RPMI8226 (cell line): ENCODE results near the gene MINDY3.
"Not testable (repeated sequence)": the region's sequence is repeated elsewhere in the genome, so short reads cannot be mapped to it uniquely, and the experiment has no call there.

Experiments
- DNase-seq: peaks from one replicate; pipeline ENCODE4 v3.0.0-alpha.2; 2015

MINDY3 gene

GRCh38 chr10:15859906-15860691 lies at the start of gene MINDY3:
TSS of gene MINDY3 (minus strand) at chr10:15860507. CDS start at chr10:15860299, 208 bp downstream.
- DNase-seq = peak; percentile 91

DNA sequence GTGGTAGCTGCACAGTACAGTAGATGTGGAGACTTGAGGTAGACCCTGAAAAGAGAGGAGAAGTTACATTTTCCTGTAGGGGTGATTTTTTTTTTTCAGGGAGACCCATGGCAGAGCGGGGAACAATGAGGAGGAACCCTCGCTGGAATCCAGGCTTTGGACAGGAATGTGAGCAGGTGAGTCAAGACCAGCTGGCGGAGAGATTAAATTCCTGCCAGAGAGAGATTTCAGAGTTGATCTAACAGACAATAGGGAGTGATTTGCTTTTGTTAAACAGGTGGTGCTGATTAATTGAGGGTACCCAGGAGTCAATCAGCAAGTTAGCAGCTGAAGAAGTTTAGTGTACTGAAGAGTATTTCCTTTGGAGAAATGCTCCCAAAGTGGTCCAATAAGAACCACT lies 41.6 kb upstream of the MINDY3 start:
- DNase-seq = no peak

- peak; percentile 8 for DNase-seq
Observed at GRCh38 chr10:15898046-15898445, 37.7 kb upstream of the MINDY3 start.

GRCh38 chr10:15897287-15897686 lies 37.0 kb upstream of the MINDY3 start:
- no peak for DNase-seq

- no peak for DNase-seq
Observed at GRCh38 chr10:15896654-15897053, 36.3 kb upstream of the MINDY3 start.

DNA sequence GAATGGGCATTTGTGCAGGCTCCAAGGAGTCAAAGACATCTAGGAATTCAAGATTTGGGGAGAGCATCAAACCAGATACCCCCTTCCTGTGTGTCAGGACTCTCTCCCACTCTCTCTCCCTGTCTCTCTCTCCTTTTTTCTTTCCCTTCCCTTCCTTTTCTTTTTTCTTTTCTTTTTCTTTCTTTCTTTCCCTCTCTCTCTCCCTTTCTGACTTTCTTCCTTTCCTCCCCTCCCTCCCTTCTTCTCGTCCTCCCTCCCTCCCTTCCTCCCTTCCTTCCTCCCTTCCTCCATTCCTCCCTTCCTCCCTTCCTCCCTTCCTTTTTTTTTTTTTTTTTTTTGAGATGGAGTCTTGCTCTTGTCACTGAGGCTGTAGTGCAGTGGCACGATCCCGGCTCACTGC lies 24.1 kb upstream of the MINDY3 start:
- no peak for DNase-seq

DNA sequence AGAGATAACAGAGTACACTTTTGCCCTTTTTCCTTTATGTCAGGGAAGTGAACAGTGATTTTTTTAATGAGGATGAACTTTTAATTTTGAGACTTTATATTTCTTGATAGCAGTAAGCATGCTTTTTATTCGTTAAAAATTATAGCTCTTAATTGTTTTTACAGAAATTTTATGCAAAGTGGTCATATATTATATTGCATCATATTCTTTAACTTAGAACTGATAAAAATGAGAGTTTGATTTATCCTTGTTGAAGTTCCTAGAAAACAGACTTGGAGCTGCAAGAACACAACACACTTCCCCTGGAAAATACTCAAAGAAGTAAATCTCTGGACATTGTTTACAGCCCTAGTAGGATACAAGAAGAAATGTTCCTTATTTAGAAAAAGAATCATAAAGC lies 21.2 kb upstream of the MINDY3 start:
- DNase-seq = no peak

DNA sequence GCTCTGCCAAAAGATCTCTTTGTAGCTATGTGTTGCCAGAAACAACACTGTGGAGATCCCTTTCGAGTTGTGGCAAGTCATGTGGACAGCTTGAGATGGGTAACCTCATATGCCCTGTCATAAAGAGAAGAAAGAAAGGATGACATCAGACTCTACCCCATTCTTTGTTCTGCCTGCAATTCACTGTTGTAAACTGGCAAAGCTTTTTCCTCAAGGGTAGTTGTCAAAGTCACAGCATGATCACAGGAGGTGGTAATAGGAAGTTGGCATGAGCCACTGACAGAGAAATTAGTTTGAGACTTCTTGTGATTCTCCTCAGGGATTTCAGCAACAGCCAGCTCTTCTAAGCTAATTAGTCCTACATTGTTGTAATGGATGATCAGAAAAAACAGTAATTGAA lies 19.4 kb upstream of the MINDY3 start:
- DNase-seq = no peak

DNA sequence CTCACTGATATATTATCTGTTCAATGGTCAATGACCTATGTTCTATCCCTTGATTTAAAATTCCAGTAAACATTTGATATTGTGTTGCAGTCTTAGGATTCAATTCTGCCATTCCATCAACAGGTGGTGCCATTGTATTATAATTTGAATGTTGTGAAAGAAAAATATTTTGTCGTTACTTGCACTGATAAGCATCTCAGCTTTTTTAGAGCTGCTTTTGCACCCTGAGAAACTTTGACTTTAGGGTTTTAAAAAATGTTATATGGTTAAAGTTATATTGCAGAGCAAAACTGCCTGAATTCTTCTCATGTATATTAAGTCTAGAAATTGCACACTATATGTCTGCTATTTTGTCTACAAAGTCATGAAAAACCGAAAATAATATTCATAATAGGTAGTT lies 18.8 kb upstream of the MINDY3 start:
- no peak for DNase-seq

GRCh38 chr10:15877836-15878576 lies 17.7 kb upstream of the MINDY3 start:
- DNase-seq = no peak

DNA sequence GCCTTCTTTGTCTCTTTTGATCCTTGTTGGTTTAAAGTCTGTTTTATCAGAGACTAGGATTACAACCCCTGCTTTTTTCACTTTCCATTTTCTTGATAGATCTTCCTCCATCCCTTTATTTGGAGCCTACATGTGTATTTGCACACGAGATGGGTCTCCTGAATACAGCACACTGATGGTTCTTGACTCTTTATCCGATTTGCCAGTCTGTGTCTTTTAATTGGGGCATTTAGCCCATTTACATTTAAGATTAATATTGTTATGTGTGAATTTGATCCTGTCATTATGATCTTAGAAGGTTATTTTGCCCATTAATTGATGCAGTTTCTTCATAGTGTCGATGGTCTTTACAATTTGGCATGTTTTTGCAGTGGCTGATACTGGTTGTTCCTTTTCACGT lies 16.0 kb upstream of the MINDY3 start:
- DNase-seq = not testable (repeated sequence)

DNA sequence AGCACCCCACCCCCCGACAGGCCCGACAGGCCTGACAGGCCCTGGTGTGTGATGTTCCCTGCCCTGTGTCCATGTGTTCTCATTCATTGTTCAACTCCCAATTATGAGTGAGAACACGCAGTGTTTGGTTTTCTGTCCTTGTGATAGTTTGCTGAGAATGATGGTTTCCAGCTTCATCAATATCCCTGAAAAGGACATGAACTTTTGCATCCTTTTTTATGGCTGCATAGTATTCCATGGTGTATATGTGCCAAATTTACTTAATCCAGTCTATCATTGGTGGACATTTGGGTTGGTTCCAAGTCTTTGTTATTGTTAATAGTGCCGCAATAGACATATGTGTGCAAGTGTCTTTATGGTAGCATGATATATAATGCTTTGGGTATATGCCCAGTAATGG lies 12.3 kb upstream of the MINDY3 start:
- not testable (repeated sequence) for DNase-seq

DNA sequence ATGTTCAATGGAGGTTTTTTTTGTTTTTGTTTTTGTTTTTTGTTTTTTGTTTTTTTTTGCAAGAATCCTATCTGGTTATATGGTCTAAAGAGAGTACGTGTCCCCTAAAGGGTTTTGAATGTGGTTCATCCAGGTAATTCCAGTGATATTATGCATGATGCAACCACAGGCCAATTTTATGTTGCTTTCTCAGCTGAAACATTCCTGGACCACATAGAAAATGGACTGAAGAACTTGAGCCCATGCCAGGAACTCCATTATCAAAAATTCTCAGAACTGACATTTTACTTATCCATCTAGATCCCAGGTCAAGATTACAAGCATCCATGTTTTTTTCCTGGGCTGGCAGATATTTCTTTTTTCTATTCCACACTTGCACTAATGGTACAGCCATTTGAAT lies 11.5 kb upstream of the MINDY3 start:
- no peak for DNase-seq

DNA sequence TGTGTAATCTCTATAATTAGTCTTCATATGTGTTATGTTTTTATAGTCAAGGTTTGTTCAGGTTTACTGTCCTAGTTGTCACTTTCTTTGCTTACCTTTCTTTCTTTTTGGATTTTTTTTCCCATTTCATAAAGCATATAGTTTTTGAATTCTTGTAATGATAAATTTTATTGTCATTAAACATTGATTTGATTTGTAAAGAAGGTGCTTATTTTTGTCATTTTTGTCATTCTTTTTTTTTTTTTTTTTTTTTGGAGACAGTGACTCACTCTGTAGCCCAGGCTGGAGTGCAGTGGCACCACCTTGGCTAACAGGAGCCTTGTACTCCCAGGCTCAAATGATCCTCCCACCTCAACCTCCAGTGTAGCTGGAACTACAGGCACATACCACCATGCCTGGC lies 9.6 kb upstream of the MINDY3 start:
- no peak for DNase-seq

GRCh38 chr10:15868006-15868405 lies 7.7 kb upstream of the MINDY3 start:
- DNase-seq = no peak

GRCh38 chr10:15865304-15865703 lies 5.0 kb upstream of the MINDY3 start:
- DNase-seq = no peak

DNA sequence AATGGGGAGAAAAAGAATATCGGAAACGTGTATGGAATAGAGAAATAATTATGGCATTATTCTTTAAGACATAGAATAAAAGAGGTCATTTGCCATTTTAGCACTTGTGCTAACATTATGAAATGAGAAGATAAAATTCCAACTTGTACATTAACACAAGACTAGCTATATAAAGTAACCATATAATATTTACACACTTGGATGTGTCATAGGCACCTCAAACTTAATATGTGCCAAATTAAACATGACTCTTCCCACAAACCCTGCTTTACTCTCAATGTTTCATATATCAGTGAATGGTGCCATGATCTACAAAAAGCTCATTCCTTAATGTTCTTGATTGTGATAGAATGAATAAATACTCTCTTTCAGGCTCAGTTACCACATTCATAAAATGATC lies 4.1 kb upstream of the MINDY3 start:
- DNase-seq = no peak

GRCh38 chr10:15863733-15864132 lies 3.4 kb upstream of the MINDY3 start:
- no peak for DNase-seq

GRCh38 chr10:15863323-15863722 lies 3.0 kb upstream of the MINDY3 start:
- DNase-seq = no peak

DNA sequence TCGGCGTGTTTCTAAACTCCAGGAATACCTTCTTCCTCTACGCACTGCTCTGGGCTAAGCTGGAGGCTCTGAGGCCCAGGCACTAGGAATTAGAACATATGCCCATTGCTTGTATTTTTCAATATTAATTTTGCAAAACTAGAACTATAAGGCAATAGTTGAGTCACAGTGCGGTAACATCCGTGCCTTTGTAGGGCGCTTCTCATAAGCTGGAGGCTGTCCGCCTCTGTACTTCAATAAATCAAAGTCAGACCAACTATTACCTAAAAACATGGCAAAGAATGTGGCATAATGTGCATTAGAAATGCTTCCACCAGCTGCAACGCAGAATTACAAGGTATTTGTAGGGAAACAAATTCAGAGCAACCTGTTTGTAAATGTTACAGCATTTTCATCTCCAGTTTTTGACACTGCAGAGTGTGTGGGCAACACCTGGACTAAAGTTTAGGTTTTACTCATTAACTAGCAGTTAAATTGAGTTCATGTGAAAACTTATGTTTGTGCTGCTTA lies 440 bp upstream of the MINDY3 start:
- DNase-seq = no peak

- DNase-seq = no peak
Observed at GRCh38 chr10:15859509-15859905, 800 bp downstream of the MINDY3 start.

GRCh38 chr10:15858861-15859281 lies 1.4 kb downstream of the MINDY3 start:
- DNase-seq = no peak

GRCh38 chr10:15857107-15857575 lies 3.2 kb downstream of the MINDY3 start:
- no peak for DNase-seq
